Measurements from ENCODE around the gene CDKN2B-AS1.

The CDKN2B-AS1 gene

DNA sequence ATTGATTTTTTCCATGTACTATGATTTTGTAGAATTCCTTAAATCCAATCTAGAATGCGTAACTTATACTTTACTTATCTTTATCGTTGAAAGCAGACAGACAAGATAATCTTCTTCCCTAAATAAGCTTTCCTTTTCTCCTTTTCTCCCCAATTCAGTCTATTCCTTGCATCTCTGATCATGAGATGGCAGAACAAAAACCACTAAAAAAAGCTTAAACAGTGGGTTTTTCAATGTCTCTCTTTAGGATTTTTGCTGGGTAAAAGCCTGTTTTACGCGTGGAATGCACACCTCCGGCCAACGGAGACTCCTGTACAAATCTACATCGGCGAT, 13.8 kb downstream of the CDKN2B-AS1 start:
- no peak for DNase-seq

DNA sequence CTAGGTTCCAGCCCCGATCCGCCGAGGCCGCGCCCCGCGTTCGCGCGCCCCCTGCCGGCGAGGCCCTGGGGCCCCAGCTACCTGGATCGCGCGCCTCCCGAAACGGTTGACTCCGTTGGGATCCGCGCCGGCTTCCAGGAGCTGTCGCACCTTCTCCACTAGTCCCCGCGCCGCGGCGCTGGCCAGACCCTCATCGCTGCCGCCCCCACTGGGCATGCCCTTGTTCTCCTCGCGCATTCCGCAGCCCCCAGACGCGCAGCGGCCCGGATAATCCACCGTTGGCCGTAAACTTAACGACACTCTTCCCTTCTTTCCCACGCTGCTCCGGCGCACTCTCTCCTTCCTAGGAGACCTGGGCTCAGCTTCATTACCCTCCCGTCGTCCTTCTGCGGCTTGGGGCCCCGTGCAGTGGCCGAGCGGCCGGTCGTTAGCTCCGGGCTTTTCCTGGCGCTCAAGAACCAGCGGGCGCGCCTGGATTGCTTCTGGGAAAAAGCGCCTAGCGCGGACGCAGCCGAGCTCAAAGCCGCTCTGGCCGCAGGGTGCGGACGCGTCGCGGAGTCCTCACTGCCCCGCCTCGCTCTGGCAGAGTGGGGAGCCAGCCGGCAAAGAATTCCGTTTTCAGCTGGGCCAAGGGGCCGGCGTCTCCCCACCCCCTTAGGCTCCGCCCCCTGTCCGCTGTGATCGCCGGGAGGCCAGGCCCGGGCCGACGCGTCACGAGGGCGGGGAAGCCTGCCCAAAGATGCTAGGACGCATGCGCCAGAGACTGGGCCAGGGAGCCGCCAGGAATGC, 14.3 kb downstream of the CDKN2B-AS1 start, which contains the start of gene CDKN2B:
Gene CDKN2B, minus strand, starts transcription at position 589 of the 789 bp plus-strand sequence. Its CDS starts 352 bp downstream, at position 237.
- peak; percentile 92 to 93 for DNase-seq

DNA sequence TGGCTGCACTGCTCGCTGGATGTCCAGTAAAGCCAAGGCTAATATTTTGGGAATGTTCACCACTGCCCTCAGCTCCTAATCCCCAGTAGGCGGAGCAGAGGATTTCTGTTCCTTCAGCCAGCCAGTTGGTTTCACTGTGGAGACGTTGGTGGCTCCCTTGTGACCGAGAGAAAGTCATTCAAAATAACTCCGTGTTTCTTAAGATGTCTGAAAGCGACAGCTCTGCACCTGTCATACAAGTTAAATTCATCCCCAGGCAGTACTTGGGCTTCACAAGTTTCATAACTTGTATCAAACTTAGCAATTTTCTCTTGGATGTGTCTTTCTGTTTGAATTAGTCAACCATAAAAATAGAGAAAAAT, 14.9 kb downstream of the CDKN2B-AS1 start:
- no peak for DNase-seq

DNA sequence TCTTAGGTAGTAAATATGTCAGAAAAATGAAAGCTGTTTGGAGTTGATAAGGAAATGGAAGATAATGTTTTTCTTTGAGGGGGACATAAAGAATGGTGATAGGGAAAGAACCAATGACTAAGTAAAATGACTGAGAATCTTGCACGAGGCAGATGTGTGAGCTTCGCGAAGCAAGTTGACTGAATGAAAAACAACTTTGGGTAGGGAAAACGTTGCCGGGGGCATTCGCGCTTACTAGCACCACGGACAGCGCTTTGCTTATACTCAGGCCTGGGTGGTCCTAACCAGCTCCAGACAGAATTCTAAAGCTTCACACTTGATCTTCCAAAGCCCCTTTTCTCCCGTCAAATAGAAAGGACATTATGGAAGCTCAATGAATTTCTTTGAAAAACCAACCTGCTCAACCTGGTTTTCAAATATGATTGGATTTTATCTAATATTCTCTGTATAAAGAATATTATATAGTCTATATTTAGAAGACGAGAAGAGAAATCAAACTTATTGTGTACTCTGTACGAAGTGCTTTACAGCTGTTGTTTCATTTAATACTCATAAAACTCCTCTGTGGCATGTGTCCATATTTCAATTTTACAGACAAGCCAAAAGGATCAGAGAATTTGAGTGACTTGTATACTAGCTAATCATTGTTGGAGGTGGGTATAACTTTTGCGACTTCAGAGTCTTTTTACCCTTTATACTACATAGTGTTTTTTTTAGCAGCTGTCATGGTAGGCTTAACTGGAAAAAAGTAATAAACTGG, 16.5 kb downstream of the CDKN2B-AS1 start:
- DNase-seq = no peak

DNA sequence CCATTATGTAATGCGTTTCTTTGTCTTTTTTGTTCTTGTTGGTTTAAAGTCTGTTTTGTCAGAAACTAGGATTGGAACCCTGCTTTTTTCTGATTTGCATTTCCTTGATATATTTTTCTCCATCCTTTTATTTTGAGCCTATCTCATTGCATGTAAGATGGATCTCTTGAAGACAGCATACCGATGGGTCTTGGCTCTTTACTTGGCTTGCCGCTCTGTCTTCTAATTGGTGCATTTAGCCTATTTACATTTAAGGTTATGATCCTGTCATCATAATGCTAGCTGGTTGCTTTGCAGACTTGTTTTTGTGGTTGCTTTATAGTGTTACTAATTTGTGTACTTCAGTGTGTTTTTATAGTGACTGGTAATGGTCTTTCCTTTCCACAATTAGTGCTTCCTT, 27.8 kb downstream of the CDKN2B-AS1 start:
- DNase-seq = no peak

DNA sequence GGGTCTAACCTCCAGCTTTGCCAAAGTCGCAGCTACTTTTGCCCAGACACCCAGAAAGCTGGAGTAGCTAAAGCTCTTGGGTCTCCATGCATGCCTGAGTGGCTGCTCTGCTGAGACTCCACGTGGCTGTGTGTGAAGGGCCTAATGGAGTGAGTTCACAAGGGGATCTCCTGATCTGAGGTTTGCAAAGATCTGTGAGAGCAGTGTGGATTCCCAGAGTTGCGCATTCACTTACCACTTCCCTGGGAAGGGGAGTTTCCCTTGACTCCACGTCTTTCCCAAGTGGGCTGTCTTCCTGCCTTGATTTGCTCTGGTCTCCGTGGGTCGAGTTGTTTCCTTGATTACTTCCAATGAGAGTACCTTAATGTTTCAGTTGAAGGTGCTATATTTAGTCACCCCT, 32.1 kb downstream of the CDKN2B-AS1 start:
- no peak for DNase-seq

DNA sequence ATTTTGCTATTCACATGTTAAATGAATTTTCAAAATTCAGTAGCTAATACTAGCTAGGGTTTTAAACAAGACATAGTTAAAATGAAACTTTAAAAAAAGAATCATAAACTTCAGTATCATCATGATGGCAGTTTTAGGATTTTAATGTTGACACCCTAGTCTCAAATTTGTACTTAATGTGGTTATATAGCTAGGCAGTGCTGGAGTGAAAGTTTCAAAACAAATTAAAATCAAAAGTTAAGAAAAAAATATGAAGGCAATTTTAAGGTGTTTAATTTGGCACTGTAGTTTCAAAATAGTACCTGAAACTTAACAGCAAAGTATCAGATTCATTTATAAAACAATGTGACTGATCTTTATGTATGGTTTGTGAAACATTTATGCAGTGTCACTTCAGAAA, 33.8 kb downstream of the CDKN2B-AS1 start:
- no peak for DNase-seq

DNA sequence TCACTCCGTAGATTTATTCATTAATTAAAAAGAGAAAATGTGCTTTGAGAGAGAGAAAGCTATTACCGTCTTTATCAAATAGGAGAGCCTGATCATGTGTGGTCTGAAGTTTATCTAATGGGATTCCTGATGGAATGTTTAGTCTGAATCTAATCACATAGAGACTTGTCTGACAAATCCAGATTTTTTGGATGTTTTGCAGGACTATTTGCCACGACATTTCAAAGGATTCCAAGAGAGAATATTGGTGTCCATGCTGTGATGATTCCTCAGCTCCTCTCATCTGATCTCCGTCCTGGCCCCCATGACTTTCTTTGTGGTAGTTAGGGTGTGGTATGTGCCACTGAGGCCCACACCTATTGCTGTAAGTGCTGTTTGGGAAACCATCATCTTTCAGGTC, 34.6 kb downstream of the CDKN2B-AS1 start:
- DNase-seq = no peak

DNA sequence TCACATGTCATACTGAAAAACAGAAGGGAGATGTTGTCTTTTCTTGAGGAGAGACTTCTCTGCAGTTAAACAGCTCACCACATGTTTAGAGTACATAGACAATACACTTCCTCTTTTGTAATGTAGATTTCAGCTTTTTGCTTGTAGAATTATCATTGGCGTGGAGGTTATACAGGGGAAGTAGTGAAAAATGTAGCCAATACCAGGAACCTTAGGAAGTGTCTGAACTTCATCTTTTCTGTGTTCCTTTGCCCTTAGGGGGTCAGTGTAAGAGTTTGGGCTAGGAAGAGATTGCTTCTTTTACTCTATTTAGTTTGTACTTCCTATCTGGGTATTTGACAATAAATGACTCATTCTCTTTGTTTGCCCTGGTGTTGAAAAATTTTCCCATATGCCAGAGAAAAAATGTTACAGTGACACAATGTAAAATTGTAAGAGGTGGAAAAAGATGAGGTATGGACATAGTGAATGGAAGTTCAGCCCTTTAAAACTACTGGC, 35.6 kb downstream of the CDKN2B-AS1 start:
- no peak for DNase-seq

DNA sequence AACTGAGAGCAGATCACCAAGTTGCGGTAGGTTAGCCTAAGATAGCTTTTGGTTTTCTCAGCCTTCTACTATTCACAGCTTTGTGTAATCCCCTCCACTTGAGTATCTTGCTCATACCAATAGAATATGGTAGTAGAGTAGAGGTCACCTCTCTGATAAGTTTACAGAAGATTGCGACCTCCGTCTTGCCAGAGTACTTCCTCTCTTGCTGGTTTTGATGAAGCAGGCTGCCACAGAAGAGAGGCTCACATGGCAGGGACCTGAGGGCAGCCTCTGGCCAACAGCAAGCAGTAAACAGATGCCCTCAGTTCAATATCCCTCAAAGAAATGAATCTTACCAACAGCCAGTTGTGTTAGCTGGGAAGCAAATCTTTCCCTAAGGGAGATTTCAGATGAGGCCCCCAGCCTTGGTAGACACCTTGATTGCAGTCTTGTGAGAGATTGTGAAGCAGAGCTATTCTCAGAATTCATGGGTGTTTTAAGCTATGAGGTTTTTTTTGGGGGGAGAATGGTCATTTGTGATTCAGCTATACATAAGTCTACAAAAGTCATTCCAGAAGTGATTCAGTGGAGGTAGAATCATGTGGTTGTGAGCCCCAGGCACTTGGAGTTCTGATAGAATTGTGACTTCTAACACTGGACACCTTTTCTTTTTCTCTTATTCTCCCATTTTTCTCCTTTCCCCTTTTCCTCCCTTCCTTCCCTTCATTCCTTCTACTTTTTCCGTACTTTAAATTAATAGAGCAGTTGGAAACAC, 37.2 kb downstream of the CDKN2B-AS1 start:
- no peak for DNase-seq

DNA sequence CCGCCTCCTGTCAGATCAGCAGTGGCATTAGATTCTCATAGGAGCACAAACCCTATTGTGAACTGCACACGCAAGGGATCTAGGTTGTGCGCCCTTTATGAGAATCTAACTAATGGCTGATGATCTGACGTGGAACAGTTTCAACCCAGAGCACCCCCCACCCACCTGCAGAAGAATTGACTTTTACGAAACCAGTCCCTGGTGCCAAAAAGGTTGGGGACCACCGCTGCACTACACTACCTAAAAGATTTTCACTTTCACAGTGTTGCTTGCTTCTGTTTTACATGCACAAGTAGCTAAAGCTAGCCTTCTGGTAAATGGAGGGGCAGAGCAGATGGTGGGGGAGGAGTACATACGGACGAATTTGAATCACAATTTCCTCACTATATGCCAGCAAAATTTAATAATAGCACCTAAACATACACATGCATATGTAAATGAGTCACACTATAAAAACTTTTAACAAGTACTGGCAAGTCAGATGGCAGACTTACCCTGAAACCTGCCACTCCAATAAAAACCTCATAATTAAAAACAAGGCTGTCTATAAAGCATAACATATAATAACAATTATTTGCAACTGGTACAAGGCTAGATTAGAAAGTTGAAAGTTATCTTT, 38.5 kb downstream of the CDKN2B-AS1 start:
- DNase-seq = peak; percentile 12 to 69

DNA sequence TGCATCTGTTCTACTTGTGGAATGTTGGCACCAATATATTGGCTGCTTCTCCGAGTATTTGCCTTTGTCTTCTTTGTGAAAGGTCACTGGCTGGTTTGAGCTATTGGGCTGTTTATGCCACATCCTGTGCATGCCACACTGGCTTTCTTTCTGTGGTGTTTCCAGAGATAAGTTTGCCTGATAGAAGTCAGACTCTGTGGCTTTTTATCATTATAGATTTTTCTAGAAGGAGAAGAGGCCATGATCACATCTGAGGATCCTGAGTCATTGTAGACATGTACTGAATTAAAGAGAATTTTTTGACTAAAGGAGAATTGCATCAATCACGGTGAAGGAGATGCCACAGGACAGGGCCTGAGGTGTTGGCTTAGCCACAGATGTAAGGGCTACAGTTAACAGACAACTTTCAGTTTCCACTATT, 41.0 kb downstream of the CDKN2B-AS1 start:
- no peak for DNase-seq

DNA sequence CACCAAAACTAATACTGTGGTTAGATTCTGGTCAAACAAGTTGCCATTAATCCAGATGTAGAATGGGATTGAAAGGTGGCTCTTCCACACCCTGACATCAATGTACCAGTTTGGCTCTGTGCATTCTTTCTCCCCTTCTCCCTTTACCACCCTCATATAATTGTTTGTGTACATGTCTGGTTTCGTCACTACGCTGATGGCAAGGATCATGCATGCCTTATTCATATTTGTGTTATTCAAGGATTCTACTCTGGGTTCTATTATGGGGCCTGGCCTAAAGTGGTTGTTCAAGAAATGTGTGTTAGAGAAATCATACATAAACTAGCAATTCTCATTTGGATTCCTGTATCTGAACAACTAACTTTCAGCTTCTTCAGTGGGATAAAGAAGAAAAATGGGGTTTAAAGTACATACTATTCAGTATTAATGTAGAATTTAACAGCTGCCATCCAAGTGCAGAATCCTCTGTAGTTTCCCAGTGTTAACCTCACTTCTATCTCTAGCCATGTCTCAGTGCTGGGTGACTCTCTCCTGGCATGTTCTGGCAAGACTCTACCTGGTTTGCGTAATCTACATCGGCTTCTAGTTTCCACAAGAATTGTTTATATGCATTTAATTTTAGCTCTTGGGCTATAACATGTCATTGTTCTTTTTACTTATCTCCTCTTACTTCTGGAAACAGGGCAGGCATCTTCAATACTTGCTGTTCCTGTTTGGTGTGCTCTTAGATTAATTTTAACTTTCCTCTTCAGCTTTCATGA, 42.5 kb downstream of the CDKN2B-AS1 start:
- no peak for DNase-seq

DNA sequence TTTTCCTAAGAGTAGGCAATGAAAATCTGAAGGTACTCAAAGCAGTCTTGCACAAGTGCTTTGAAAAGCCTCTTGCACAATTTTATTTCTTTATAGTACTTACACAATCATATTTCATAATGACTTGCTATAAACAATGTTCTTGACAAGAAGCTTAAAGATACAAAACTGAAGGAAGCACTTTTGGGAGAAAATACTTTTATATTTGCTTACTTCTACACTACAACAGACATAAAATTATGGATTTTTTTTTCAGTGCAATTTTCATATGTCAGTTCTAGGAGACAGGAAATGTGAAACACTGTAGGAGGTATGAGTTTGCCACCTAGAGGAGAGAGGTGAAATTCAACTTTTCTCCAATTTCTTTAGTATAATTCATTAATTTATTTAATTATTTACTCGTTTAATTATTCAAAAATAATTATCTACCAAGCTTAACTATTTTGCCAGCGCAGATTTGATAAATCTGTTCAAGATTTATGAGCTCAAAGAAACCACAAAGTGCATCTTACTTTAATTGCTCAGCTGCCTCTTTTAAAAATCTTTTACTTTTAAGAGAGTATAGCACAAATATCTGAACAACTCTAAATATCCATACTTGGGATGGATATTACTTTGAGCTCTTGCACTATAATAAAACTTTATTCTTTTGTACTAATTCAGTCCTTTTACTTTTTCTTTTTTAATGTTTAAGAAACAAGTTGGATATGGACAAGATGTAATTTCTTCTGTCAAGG, 43.5 kb downstream of the CDKN2B-AS1 start:
- DNase-seq = peak in 1 of 2 experiments; percentile 34

DNA sequence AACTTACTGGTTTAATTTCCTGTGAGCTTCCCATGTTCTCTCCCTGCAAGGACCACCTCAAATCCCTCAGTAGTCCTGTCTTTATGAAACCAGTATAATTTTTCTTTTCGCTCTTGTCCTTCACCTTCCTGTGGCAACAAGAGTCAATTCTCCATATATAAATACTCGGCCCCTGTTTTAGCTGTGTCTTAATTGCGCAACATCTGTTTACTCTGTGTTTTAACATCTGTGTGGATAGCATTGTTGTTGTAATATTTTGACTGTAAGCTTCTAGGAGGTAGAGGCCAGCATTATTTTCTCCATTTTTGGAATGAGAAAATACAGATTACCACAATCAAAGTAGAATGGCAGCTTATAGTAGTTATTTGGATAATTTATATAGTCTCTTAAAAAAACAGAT, 44.7 kb downstream of the CDKN2B-AS1 start:
- DNase-seq = no peak

DNA sequence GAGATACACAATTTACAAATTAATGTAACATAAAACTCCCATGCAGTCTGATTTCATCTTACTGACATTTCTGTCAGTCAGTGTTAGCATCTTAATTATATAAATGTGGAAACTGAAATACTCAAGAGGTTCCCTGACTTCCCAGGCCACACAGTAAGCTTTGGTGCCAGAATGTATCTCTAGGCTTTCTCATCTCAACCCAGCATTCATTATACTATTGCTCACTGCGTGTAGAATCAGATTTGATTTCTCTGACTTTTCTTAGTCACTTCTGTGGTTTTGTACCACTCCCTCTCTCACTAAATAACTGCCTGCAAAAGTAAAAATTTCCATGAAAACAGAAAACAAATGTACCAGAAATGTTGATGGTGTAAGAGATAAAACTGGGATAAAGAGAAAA, 46.2 kb downstream of the CDKN2B-AS1 start:
- DNase-seq = no peak

DNA sequence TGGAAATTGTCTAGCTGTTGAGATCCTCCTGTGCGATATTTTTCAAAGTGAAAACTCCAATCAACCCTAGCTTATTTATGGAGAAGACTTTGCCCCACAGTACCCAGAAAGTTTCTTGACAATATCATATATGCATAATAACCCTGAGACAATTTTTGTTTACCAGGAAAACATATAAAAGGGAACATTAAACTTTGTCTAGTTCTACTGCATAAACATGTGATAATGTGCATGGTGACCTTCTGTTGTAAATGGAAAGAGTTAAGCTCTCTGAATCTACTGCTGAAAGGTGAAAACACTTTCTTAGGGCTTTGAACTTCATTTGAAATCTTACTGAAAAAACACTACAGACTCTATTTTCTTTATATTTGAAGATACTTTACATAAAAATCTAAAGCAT, 46.8 kb downstream of the CDKN2B-AS1 start:
- no peak for DNase-seq

DNA sequence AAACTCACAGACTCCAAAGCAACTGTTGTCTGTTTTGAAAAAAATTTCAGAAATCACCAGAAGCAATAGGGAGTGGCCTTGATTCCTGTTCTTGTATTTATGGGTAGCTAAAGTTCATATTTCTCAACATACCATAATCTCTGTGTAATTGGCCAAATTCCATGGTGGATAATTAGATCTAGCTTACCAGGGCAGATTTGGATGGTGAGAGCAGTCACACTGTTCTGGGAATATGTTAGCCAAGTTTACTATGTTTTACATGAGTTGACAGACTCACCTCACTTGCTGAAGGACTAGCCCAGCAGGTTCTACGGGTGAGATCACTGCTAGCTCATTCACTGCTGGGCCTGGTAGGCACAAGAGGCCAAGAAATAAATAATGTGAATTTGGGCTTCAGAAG, 47.2 kb downstream of the CDKN2B-AS1 start:
- no peak for DNase-seq

DNA sequence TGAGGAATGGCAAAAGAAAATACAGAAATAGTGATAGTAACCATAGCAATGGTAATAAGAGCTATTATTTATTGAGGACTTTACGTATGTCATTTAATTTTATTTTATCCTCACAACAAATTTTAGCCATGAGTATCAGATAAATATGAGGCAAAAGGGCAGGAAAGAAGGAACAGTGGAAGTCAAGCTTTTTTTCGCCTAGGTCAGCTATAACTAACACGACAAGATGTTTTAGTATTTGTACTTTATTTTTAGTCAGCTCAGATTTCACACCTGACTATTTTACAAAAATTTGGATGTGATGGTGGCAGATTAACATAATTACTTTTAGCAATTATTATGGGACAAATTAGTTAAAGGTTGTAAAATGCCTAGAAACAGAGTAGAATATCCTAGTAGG, 49.3 kb downstream of the CDKN2B-AS1 start:
- DNase-seq = no peak

DNA sequence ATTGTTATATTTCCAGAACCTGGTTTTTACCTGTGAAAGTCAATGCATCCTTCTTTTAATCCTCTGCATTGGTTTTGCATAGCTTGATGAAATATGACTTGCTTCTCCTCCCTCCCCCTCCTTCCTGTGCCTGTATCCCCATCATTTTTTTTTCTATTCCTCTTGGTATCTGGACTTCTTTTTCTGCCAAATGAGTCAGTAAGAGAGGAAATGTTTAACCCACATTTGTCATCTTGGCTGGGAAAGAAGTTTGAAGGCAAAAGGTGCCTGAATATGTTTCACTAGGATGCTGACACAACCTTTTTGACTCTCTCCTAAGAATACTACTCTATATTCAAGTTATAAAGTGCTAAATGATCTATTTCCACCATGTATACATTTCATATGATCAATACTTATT, 50.0 kb downstream of the CDKN2B-AS1 start:
- no peak for DNase-seq

DNA sequence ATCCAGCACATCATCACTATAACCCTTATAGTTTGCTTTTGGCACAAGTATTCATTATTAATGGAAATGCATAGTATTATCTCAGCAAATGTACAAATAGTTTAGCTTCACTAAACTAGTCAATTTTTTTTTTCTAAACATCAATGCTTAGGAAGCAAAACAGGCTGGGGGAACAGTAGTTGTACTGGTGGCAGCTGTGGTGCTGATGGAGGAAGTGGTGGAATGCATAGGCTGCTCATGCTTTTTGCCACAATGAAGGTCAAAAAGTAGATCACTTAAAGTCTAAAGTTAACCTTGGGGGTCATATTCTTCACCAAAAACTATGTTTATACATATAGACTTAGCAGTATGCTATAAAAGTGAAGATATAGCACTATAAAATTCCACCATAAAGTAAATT, 50.8 kb downstream of the CDKN2B-AS1 start:
- no peak for DNase-seq
